Erythroblast (primary cell): Measurements from ENCODE around the gene PLPP7.

Source experiments
- GATA1 ChIP-seq: IDR thresholded peaks from 2 replicates; pipeline ENCODE4 v1.6.1; 2011; ENCODE audit warnings: low read depth, mild to moderate bottlenecking, control low read depth, low read length, moderate library complexity
- POLR2A ChIP-seq: IDR thresholded peaks from 2 replicates; pipeline ENCODE4 v1.6.1; 2011; ENCODE audit warnings: mild to moderate bottlenecking, low read length

DNA sequence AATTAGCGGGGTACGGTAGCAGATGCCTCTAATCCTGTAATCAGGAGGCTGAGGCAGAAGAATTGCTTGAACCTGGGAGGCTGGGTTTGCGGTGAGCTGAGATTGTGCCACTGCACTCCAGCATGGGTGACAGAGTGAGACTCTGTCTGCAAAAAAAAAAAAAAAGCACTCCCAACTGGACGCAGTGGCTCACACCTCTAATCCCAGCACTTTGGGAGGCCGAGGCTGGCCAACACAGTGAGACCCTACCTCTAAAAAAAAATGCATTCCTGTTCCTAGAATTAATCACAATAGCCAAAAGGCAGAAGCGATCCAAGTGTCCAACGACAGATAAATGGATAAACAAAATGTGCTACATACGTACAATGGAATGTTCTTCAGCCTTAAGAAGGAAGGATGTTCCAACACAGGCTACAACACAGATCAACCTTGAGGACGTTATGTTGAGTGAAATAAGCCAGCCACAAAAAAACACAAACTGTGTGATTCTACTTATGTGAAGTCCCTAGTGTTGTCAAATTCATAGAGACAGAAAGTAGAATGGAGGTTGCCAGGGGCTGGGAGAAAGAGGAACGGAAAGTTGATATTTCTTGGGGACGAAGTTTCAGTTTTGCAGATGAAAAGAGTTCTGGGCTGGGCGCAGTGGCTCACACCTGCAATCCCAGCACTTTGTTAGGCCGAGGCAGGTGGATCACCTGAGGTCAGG, 27.0 kb upstream of the PLPP7 start:
- no peak for TF ChIP-seq POLR2A
- no peak for TF ChIP-seq GATA1
